ENCODE measurements around the gene GABRB3.

The GABRB3 gene

GRCh38 chr15:26572602-26573350, 200.1 kb downstream of the GABRB3 start:
- no peak for DNase-seq (ENCODE audit: low read depth, low spot score)

DNA sequence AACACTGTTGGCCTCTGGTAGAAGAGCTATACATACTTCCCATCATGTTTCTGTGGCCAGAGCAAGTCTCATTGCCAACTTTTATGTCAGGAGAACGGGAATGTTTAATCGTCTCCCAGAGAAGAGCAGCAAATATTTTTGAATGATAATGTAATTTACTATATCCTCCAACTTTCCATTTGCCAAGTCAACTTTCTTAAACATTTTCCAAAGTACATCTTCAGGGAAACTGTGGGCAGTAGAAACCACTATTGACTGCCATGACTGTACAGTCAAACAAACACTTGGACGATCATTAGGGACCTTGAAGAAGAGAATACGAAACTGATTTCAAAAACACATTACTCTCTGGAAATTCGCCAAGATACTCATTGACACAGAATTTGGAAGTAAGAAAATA, 201.5 kb downstream of the GABRB3 start:
- H3K27ac ChIP-seq, result no peak overlapping the region
- DNase-seq (ENCODE audit: low read depth, low spot score), result no peak

More at GRCh38 chr15:26572602-26573350, 200.1 kb downstream of the GABRB3 start:
- no peak overlapping the region for H3K27ac ChIP-seq

DNA sequence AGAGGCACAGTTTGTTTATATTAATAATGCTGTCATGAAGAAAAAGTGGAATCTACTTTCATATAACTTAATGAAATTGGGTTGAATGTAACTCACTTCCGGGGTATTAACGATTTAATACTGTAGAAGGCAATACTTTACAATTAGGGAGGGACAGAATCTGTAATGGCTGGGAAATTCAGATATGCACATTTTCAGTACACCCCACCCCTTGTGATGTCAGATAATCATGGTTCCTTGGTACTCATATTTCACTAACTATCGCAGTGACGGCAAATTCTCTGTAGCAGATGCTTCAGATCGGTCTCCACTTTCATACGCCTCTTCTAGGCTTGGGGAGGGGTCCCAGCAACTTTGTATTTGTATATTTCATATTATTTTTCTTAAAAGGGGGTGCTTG, 207.3 kb downstream of the GABRB3 start:
- no peak for DNase-seq (ENCODE audit: low read depth, low spot score)
- no peak overlapping the region for H3K27ac ChIP-seq

DNA sequence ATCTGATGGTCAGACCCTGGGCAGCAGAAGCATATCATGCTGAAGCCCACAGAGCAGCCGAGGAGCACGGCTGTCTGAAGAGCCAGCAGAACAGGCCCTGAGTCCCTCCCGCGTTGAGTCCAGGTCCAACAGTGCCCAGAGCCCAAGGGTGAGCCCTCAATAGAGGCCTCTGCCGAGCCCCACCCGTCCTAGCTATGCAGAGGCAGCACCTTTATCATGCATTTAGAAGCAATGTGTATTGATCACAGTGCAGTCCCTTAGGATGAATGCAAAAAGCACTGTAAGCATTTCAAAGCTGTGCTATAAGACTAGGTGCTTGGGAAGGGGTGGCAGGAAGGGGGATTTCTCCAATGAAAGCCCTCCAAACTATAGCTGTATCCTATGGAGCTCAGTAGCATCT, 208.5 kb downstream of the GABRB3 start:
- DNase-seq (ENCODE audit: low read depth, low spot score), result no peak

GRCh38 chr15:26562336-26562735, 210.5 kb downstream of the GABRB3 start:
- DNase-seq (ENCODE audit: low read depth, low spot score), result no peak
- H3K27ac ChIP-seq, result no peak overlapping the region

More for the DNA sequence above, 208.5 kb downstream of the GABRB3 start:
- H3K27ac ChIP-seq, result no peak overlapping the region

- H3K27ac ChIP-seq, result no peak overlapping the region
- DNase-seq (ENCODE audit: low read depth, low spot score), result no peak
Measured at GRCh38 chr15:26561896-26562295, 211.0 kb downstream of the GABRB3 start.

DNA sequence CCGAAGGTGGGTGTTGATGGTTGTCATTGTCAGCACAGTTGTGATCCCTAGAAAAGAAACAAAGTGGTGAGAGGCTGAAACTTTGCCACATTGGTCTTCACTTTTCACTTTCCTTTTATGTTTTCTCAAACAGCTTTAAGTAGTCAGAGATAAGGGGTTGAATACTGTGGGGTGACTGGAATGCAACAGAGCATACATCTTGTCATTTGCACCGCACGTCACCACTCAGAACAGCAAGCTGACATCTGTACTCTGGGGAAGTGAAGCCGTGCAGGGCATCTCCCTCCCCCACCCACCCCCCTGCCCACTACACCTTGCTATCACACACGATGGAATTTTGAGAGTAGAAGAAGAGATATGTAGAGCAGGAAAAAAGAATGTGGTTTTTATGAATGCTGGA, 211.7 kb downstream of the GABRB3 start:
- no peak overlapping the region for H3K27ac ChIP-seq
- DNase-seq (ENCODE audit: low read depth, low spot score), result no peak

- DNase-seq (ENCODE audit: low read depth, low spot score), result no peak
Measured at GRCh38 chr15:26555898-26556297, 217.0 kb downstream of the GABRB3 start.

DNA sequence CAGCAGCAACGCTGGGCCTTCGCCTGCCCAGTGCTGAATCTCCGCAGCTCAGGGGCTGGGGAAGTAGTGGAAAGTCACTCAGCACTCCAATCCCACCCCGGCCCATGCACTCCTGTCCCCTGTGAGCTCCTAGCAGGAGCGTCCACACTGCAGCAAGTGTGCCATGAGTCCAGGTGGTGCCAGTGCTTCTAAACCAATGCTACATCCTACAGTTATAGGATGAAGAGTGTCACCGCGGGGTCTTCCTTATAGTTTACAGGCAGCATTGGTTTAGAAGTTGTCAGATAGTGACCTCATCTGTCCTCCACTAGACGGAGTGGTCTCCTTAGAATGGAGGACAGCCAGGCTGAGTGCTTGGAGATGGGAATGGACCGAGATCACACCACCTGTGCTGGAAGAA, 221.4 kb downstream of the GABRB3 start:
- no peak overlapping the region for H3K27ac ChIP-seq
- DNase-seq (ENCODE audit: low read depth, low spot score), result no peak

More at GRCh38 chr15:26555898-26556297, 217.0 kb downstream of the GABRB3 start:
- H3K27ac ChIP-seq, result no peak overlapping the region

DNA sequence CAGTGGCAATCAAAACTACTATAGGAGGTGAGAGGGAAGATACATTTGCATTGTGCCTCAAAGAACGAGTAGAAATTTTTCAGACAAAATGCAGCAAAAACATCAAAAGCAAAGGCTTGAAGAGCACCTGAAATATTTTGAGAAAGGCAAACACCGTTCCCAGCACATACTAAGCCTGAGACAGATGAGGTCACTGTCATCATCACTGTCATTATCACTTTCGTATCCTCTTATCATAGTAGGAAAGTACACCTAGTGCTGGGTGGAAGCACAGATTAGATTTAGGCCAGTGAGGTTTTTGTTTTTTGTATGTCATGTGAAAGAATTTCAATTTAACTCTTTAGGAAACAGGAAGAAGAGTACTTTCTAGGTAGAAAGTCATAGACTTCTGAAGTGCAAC, 222.0 kb downstream of the GABRB3 start:
- H3K27ac ChIP-seq, result no peak overlapping the region
- DNase-seq (ENCODE audit: low read depth, low spot score), result no peak

GRCh38 chr15:26537663-26538062, 235.2 kb downstream of the GABRB3 start:
- no peak for DNase-seq (ENCODE audit: low read depth, low spot score)

DNA sequence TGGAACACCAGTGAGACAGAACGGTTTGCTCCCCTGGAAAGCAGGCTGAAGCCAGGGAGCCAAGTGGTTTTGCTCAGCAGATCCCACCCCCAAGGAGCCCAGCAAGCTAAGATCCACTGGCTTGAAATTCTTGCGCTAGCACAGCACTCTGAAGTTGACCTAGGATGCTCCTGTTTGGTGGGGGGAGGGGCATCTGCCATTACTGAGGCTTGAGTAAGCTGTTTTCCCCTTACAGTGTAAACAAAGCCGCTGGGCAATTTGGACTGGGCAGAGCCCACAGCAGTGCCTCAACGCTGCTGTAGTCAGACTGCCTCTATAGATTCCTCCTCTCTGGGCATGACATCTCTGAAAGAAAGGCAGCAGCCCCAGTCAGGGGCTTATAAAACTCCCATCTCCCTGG, 241.4 kb downstream of the GABRB3 start:
- H3K27ac ChIP-seq, result no peak overlapping the region
- DNase-seq (ENCODE audit: low read depth, low spot score), result no peak

More at GRCh38 chr15:26537663-26538062, 235.2 kb downstream of the GABRB3 start:
- no peak overlapping the region for H3K27ac ChIP-seq

DNA sequence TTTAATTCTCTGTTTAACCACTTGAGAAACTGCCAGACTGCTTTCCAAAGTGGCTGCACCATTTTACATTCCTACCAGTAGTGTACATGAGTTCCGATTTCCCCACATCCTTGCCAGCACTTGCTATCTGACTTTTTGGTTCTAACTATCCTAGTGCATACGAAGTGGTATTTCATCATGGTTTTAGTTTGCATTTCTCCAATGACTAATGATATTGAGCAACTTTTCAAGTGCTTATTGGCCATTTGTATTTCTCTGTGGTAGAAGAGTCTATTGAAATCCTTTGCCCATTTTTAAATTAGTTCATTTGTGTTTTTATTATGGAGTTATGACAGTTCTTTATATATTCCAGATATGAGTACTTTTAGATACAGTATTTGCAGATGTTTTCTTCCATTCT, 247.8 kb downstream of the GABRB3 start:
- no peak overlapping the region for H3K27ac ChIP-seq

DNA sequence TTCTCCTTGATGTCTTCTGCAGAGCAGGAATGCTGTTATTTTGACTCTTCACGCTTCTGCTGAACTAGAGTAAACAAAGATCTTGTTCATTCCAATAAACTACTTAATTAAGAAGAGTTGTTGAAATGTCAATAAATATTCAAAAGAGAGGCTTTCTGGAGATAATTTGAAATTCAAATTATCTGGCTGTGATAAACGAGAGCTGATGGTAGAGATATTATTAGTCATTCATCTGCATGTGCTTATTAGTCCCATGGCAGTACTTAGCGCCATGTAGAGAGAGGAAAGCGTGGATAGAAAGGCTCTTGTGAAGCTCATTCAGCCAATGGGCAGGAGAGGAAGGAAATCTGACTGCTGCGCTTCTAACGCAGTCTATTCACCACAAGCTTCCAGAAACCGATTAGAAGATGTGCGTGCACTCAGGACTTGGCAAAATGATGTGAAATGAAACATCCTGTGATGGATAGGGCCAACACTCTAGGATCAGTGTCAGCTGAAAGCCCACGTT, 251.1 kb downstream of the GABRB3 start:
- DNase-seq (ENCODE audit: low read depth, low spot score), result no peak
- no peak overlapping the region for H3K27ac ChIP-seq

More for the DNA sequence above, 247.8 kb downstream of the GABRB3 start:
- no peak for DNase-seq (ENCODE audit: low read depth, low spot score)

GRCh38 chr15:26521130-26521529, 251.7 kb downstream of the GABRB3 start:
- H3K27ac ChIP-seq, result no peak overlapping the region

GRCh38 chr15:26518885-26519284, 254.0 kb downstream of the GABRB3 start:
- DNase-seq (ENCODE audit: low read depth, low spot score), result no peak
- no peak overlapping the region for H3K27ac ChIP-seq

More at GRCh38 chr15:26521130-26521529, 251.7 kb downstream of the GABRB3 start:
- DNase-seq (ENCODE audit: low read depth, low spot score), result no peak

- no peak for DNase-seq (ENCODE audit: low read depth, low spot score)
- no peak overlapping the region for H3K27ac ChIP-seq
Measured at GRCh38 chr15:26516102-26516980, 256.5 kb downstream of the GABRB3 start.

DNA sequence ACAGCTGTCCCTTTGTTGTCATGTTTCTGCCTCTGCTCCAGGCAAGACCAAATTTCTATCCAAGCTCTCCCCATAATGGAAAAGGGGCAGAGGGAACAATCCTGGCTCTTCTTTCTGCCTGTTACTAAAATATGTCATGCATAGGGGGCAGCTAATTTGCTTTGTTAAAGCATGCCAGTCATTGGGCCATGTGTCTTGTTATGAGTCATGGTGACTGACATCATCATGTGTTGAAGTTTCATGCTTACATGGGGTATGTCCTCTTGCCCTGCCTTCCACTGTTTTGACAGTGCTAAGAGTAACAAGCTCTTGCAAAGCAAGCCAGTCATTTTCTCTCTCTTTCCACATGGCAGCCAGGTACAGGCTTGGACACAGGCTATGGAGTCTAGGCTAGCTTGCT, 268.9 kb downstream of the GABRB3 start:
- H3K27ac ChIP-seq, result no peak overlapping the region
- DNase-seq (ENCODE audit: low read depth, low spot score), result peak; percentile 2

Data from epithelial cell of prostate (primary cell).